AG04449 (cell line): Measurements from ENCODE around the gene TMC1.

Experiments
- CTCF ChIA-PET: fragments of 350-600 bp; formaldehyde crosslinking; extraction: SDS; loops from one replicate; lab custom pipeline; 2021; ENCODE audit warnings: antibody characterized with exemption; lab: Yijun Ruan, JAX
- POLR2A ChIA-PET: fragments of 400-600, 350-600 bp; formaldehyde crosslinking; extraction: SDS; loops from one replicate; lab custom pipeline; 2020; ENCODE audit warnings: antibody characterized with exemption, inconsistent platforms; lab: Yijun Ruan, JAX
- DNase-seq: peaks from one replicate; pipeline ENCODE4 v3.0.0-alpha.2; 2010; ENCODE audit warnings: low read depth, low spot score
- H3K4me3 ChIP-seq: 2 replicates; pipeline ENCODE4 v1.5.1; 2011; ENCODE audit warnings: low read depth, mild to moderate bottlenecking, control low read depth, low read length
- TF ChIP-seq, protein P1 (sequence below): IDR thresholded peaks from one replicate; pipeline ENCODE4 v1.5.1; 2011; ENCODE audit warnings: mild to moderate bottlenecking, moderate library complexity, low read length, control low read depth, inconsistent platforms; ENCODE audit not compliant: insufficient read depth; ENCODE audit errors: missing control alignments

TMC1 gene

DNA sequence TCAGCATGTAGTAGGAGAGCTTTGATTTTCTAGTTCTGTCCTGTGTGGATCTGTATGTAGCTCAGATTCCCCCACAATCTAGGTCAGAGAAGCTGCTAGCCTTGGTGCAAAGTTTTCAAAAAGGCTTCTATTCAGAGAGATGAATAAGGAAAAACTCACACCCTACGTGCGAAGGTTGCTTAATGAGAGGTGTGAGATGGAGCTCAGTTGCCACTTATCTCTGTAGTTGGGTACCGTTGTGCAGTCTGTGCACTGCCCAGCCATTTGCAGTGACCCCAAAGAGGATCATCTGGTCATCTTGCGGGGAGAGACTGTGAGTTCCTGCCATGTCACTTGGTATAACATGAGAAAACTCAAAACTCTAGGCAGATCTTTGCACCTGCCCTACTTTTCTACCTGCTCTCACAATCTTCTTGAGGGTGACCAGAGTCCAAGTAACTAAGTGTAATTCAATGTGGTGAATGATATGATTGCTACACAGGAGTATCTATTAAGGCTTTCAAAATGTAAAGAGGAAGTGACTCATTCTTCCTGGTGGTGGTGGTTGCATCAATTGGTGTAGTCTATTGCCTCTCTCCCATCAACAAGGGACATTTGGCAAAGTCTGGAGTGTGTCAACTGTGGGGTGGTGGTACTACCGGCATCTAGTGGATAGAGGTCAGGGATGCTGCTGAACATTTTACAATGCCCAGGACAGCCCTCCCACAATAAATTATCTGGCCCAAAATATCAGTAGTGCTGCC lies 65.2 kb downstream of the TMC1 start:
- CTCF ChIA-PET = interaction anchor here (0.7 to 2.5 kb wide), 8 partner anchors 8 to 306 kb away, joined by 3 to 9 read pairs (median 3); no protein-coding TSS in a partner anchor
- POLR2A ChIA-PET = interaction anchor here (1.8 kb wide), 1 partner anchor 221 kb away, joined by 5 read pairs; the partner anchor contains the start of gene ZFAND5
- H3K4me3 ChIP-seq = no peak overlapping the region
- DNase-seq = no peak
- TF ChIP-seq, protein P1, sequence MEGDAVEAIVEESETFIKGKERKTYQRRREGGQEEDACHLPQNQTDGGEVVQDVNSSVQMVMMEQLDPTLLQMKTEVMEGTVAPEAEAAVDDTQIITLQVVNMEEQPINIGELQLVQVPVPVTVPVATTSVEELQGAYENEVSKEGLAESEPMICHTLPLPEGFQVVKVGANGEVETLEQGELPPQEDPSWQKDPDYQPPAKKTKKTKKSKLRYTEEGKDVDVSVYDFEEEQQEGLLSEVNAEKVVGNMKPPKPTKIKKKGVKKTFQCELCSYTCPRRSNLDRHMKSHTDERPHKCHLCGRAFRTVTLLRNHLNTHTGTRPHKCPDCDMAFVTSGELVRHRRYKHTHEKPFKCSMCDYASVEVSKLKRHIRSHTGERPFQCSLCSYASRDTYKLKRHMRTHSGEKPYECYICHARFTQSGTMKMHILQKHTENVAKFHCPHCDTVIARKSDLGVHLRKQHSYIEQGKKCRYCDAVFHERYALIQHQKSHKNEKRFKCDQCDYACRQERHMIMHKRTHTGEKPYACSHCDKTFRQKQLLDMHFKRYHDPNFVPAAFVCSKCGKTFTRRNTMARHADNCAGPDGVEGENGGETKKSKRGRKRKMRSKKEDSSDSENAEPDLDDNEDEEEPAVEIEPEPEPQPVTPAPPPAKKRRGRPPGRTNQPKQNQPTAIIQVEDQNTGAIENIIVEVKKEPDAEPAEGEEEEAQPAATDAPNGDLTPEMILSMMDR = no peak

DNA sequence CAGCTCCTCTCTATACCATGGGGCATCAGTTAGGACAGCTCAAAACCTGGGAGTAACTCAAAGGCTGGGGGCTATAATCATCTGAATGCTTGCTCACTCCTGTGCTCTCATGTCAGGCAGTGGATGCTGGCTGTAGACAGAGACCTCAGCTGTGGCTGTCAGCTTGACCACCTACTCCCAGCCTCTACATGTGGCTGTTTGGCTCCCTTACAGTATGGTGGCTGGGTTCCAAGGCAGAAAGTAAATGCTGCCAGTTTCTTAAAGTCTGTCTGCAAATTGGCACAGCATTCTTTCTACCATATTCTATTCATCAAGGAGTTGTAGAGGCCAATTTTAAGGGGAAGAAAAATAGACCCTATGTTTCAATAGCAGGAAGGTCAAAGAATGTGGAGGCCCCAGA lies 66.9 kb downstream of the TMC1 start:
- no peak overlapping the region for H3K4me3 ChIP-seq
- POLR2A ChIA-PET = interaction anchor here (1.5 to 3.4 kb wide), 2 partner anchors 11 to 224 kb away, joined by 6 to 34 read pairs; partner anchors contain the start of gene ZFAND5
- TF ChIP-seq, protein P1 = no peak
- CTCF ChIA-PET = interaction anchor here (1.1 to 6.9 kb wide), 5 partner anchors 9 to 296 kb away, joined by 3 to 86 read pairs (median 13); partner anchors contain the start of gene ZFAND5
- DNase-seq = no peak

DNA sequence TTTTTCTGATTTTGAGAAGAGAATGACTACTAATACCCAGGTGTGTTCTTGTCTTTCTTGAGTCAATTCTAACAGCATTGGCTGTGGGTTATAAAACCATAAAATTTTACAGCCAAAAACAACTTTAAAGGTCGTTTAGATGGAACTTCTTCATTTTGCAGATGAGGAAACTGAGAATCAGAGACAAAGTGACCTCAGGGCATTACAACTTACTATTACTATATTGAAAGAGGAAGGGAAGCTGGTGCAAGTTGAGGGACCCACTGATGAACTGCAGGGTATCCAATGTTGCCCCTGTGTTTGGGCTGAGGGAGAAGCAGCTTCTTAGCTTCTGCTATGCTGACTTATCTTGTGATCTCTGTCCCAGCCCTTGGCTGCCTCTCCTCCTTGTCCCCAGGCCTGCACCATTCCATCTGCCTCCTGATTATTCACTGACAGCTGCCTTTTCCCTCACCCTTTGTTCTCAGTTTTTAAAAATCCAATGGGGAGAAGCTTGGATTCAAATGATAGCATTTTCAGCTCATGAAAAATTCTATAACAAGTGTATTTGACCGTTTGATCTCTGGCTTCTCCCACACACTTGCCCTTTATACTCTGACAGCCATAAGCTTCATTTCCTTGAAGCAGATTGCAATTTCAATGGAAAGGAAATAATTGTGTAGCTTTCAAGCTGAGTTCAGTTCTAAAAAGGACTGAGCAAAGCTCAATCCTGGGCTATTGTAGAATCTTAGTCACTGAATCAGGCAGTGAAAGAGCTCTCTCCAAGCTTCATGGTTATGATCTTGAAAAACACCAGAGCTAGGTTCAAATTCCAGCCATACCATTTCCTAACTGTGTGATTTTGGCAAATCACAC lies 68.5 kb downstream of the TMC1 start:
- TF ChIP-seq, protein P1 = no peak
- ChIA-PET CTCF (interaction anchor here (0.6 to 6.9 kb wide), 11 partner anchors 10 to 330 kb away, joined by 3 to 86 read pairs (median 4); partner anchors contain the start of gene ZFAND5), POLR2A (interaction anchor here (0.6 to 3.4 kb wide), 2 partner anchors 225 to 235 kb away, joined by 3 to 34 read pairs; partner anchors contain the start of gene ZFAND5)
- H3K4me3 ChIP-seq = no peak overlapping the region
- no peak for DNase-seq

DNA sequence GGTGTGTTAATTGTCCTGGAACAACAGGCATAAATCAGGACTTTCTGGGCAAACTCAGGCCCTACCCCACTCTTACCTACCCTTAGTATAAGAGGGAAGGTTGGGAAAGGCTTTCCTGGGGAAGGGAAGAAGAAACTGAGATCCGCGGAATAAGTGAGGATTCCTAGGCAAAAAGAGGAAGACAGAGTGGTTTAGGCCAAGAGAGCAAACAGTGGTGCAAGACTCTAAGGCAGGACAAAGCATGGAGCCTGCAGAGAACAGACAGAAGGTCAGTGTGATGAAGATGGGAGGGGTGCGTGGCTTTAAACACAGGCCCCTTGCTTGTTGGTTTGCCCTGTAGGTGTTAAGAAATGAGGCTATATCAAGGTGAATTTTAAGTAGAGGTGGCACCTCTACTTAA lies 69.4 kb downstream of the TMC1 start:
- no peak for DNase-seq
- no peak overlapping the region for H3K4me3 ChIP-seq
- ChIA-PET CTCF (interaction anchor here (1.0 to 6.9 kb wide), 9 partner anchors 11 to 310 kb away, joined by 3 to 86 read pairs (median 8); partner anchors contain the start of gene ZFAND5), POLR2A (interaction anchor here (3.4 kb wide), 1 partner anchor 226 kb away, joined by 34 read pairs; the partner anchor contains the start of gene ZFAND5)
- TF ChIP-seq, protein P1 = no peak

DNA sequence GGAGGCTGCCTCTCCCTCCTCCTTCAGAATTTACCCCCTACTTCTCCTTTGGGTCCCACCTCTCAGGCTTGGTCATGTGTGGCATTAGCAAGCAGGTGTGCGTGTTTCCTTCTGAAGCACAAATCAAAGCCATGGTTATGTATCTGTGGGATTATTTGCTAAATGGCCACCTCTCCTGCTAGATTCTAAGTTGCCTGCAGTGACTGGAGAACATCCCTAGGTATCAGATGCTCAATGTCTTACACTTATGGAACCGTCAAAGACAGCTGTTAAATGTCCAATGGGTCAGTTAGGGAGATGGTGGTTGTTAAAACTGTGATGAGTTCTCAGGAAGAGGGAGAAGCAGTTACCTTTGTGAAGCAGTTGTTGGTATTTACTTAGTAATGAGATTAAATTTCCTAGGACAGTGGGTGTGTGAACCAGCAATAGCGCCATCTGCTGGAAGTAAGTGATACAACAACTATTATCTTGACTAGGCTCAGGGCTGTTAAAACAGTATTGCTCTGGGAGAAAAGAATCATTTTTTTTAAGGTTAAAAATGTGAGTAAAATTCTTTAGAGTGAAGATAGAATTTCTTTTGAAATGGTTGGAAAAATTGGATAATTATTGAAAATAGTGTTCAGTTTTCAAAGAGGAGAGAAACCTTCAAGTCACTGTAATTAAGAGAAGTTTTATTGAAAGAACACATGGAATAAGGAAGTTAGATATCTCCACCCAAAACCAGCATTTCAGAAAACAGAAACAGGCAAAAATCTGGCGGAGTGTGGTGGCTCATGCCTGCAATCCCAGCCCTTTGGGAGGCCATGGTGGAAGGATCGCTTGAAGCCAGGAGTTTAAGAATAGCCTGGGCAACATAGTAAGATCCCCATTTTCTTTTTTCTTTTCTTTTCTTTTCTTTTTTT lies 71.3 kb downstream of the TMC1 start:
- POLR2A ChIA-PET = interaction anchor here (1.3 kb wide), 1 partner anchor 227 kb away, joined by 5 read pairs; the partner anchor contains the start of gene ZFAND5
- CTCF ChIA-PET = interaction anchor here (0.6 to 6.9 kb wide), 40 partner anchors 9 to 312 kb away, joined by 3 to 86 read pairs (median 4); partner anchors contain the start of gene ZFAND5
- H3K4me3 ChIP-seq = no peak overlapping the region
- DNase-seq = no peak
- TF ChIP-seq, protein P1 = peak; percentile 59
